ENCODE data around the gene ZRANB1.

DNA sequence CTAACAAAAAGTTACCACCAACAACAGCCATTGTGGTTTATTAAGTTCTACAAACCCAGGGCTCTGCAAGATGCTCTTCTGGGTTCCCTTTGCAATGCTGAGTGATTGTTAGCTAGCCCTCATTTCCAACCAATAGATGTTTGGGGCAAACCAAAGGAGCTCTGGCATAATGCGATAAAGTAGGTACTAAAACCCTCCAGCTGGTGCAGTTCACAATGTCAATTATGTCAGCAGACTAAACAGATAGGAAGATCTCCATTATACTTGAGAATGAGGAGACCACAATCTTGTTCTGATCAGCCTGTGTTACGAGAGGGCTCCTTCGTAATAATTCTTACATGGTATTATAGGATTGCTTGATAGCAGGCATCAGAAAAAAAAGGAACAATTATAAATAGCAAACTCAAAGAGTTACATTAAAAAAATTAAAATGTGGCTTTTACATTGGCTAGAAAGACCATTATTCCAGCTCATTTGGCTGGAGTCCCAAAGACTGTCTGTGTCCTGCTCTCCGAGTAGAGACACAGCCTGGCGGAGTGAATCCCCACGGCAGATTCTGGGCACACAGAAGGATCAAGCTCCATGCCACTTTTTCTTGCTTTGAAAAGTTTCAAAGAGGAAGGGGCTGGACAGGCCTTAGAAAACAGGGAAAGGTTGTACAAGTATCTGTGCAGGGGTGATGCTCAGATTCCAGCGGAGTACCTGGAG lies 93.8 kb downstream of the ZRANB1 start:
- TF ChIP-seq, protein P1, sequence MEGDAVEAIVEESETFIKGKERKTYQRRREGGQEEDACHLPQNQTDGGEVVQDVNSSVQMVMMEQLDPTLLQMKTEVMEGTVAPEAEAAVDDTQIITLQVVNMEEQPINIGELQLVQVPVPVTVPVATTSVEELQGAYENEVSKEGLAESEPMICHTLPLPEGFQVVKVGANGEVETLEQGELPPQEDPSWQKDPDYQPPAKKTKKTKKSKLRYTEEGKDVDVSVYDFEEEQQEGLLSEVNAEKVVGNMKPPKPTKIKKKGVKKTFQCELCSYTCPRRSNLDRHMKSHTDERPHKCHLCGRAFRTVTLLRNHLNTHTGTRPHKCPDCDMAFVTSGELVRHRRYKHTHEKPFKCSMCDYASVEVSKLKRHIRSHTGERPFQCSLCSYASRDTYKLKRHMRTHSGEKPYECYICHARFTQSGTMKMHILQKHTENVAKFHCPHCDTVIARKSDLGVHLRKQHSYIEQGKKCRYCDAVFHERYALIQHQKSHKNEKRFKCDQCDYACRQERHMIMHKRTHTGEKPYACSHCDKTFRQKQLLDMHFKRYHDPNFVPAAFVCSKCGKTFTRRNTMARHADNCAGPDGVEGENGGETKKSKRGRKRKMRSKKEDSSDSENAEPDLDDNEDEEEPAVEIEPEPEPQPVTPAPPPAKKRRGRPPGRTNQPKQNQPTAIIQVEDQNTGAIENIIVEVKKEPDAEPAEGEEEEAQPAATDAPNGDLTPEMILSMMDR (conservative IDR thresholded peaks at IDR 0.05; ENCODE audit: low read depth, low read length), result no peak
- TF ChIP-seq EZH2 (IDR thresholded peaks at IDR 0.05; ENCODE audit: borderline replicate concordance, low read depth, low read length, poor library complexity, severe bottlenecking), result no peak

Data from A673 (cell line).